K562 (cell line): Measurements from ENCODE around the gene THADA.

ENCODE experiments used
- ATF1 ChIP-seq, 2 experiments: fragments of 450-650 bp in 1 of 2; IDR thresholded peaks; 2 replicates each; pipeline ENCODE4 v1.6.1; 2016; ENCODE audit warnings: missing compliant biosample characterization in 1 of 2, missing genetic modification characterization in 1 of 2
- SNIP1 ChIP-seq: fragments of 450-650 bp; IDR thresholded peaks from 2 replicates; pipeline ENCODE4 v1.7.1; 2017; ENCODE audit warnings: low read depth, mild to moderate bottlenecking
- ZNF398 ChIP-seq: fragments of 250-450 bp; sonication (Bioruptor Pico); IDR thresholded peaks from 2 replicates; pipeline ENCODE4 v1.8.0; 2021; ENCODE audit warnings: moderate library complexity, mild to moderate bottlenecking, inconsistent platforms
- TF ChIP-seq, protein P1 (sequence below): fragments of 450-650 bp; IDR thresholded peaks from 2 replicates; pipeline ENCODE4 v1.6.1; 2016; ENCODE audit warnings: mild to moderate bottlenecking
- TF ChIP-seq, protein P2 (sequence below), 2 experiments: IDR thresholded peaks; 2 replicates each; pipeline ENCODE4 v1.6.1; 2012; ENCODE audit warnings: improper control_type of control experiment in 2 of 2, low read depth in 2 of 2, low read length in 2 of 2, borderline replicate concordance in 1 of 2

- TF ChIP-seq SNIP1 (no peak), ATF1 (CRISPR knock-in tag; IDR thresholded peaks at IDR 0.05) (no peak), ATF1 (tag; IDR thresholded peaks at IDR 0.05) (no peak), ZNF398 (no peak)
- TF ChIP-seq, protein P1, sequence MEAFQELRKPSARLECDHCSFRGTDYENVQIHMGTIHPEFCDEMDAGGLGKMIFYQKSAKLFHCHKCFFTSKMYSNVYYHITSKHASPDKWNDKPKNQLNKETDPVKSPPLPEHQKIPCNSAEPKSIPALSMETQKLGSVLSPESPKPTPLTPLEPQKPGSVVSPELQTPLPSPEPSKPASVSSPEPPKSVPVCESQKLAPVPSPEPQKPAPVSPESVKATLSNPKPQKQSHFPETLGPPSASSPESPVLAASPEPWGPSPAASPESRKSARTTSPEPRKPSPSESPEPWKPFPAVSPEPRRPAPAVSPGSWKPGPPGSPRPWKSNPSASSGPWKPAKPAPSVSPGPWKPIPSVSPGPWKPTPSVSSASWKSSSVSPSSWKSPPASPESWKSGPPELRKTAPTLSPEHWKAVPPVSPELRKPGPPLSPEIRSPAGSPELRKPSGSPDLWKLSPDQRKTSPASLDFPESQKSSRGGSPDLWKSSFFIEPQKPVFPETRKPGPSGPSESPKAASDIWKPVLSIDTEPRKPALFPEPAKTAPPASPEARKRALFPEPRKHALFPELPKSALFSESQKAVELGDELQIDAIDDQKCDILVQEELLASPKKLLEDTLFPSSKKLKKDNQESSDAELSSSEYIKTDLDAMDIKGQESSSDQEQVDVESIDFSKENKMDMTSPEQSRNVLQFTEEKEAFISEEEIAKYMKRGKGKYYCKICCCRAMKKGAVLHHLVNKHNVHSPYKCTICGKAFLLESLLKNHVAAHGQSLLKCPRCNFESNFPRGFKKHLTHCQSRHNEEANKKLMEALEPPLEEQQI = no peak
- TF ChIP-seq, protein P2, sequence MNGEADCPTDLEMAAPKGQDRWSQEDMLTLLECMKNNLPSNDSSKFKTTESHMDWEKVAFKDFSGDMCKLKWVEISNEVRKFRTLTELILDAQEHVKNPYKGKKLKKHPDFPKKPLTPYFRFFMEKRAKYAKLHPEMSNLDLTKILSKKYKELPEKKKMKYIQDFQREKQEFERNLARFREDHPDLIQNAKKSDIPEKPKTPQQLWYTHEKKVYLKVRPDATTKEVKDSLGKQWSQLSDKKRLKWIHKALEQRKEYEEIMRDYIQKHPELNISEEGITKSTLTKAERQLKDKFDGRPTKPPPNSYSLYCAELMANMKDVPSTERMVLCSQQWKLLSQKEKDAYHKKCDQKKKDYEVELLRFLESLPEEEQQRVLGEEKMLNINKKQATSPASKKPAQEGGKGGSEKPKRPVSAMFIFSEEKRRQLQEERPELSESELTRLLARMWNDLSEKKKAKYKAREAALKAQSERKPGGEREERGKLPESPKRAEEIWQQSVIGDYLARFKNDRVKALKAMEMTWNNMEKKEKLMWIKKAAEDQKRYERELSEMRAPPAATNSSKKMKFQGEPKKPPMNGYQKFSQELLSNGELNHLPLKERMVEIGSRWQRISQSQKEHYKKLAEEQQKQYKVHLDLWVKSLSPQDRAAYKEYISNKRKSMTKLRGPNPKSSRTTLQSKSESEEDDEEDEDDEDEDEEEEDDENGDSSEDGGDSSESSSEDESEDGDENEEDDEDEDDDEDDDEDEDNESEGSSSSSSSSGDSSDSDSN (IDR thresholded peaks at IDR 0.05; ENCODE audit: borderline replicate concordance in 1 of 2, low read depth in 2 of 2, low read length in 2 of 2) = no peak
Observed at GRCh38 chr2:43372416-43373081, 223.3 kb downstream of the THADA start.
